IMR-90 (cell line): ENCODE data around the gene SLC66A1. TPM values are rescaled to one million over a fixed set of nuclear protein-coding genes. Genes with fewer than 3 reads are reported as not detected.

ENCODE experiments used
- ATAC-seq: fragments of 200-7000 bp; cut with Tn5 transposase; 2 replicates; pipeline ENCODE4 v1.9.1; 2020; ENCODE audit warnings: low read depth, mild to moderate bottlenecking, moderate library complexity
- BruUV-seq: library from RNA; stranded (reverse); fragments of 400-500 nt; replicated peaks from 2 replicates; lab custom pipeline; 2021; lab: Mats Ljungman, UMichigan
- CTCF ChIA-PET: fragments of 300-600 bp; formaldehyde crosslinking; extraction: SDS; loops from one replicate; lab custom pipeline; 2021; ENCODE audit warnings: antibody characterized with exemption; lab: Yijun Ruan, JAX
- POLR2A ChIA-PET: fragments of 300-600 bp; sonication (Branson Sonifier 250); formaldehyde crosslinking; loops from one replicate; lab custom pipeline; 2022; ENCODE audit warnings: antibody characterized with exemption; ENCODE audit not compliant: unreplicated experiment; lab: Charles Lee
- DNase-seq: peaks from one replicate; pipeline ENCODE4 v3.0.0; 2013
- H2AFZ ChIP-seq: replicated peaks from 2 replicates; pipeline ENCODE3; 2013; ENCODE audit warnings: low read length, mild to moderate bottlenecking; ENCODE audit not compliant: poor library complexity
- H2AK5ac ChIP-seq: 2 replicates; pipeline ENCODE4 v1.6.1; 2013; ENCODE audit warnings: low read depth, low read length, inconsistent platforms
- H2AK9ac ChIP-seq: replicated peaks from 2 replicates; pipeline ENCODE3; 2013; ENCODE audit warnings: mild to moderate bottlenecking, low read depth, low read length, moderate library complexity; ENCODE audit not compliant: poor library complexity
- H2BK120ac ChIP-seq: 2 replicates; pipeline ENCODE4 v1.6.1; 2013; ENCODE audit warnings: low read depth, low read length, inconsistent platforms
- H2BK15ac ChIP-seq: 3 replicates; pipeline ENCODE4 v1.6.1; 2013; ENCODE audit warnings: low read depth, low read length, inconsistent platforms
- H2BK20ac ChIP-seq: 2 replicates; pipeline ENCODE4 v1.6.1; 2013; ENCODE audit warnings: low read depth, mild to moderate bottlenecking, inconsistent platforms, low read length, moderate library complexity
- H2BK5ac ChIP-seq: 2 replicates; pipeline ENCODE4 v1.6.1; 2013; ENCODE audit warnings: mild to moderate bottlenecking, low read depth, low read length, inconsistent platforms; ENCODE audit not compliant: poor library complexity, severe bottlenecking
- H3K14ac ChIP-seq: replicated peaks from 2 replicates; pipeline ENCODE4 v1.6.1; 2013; ENCODE audit warnings: low read depth, low read length, inconsistent platforms
- H3K18ac ChIP-seq: 2 replicates; pipeline ENCODE4 v1.6.1; 2013; ENCODE audit warnings: low read depth, low read length, control low read depth
- H3K23ac ChIP-seq: 2 replicates; pipeline ENCODE4 v1.6.1; 2013; ENCODE audit warnings: low read depth, low read length, inconsistent platforms
- H3K27ac ChIP-seq: 2 replicates; pipeline ENCODE4 v1.5.1; 2013; ENCODE audit warnings: mild to moderate bottlenecking, control low read depth, low read length; ENCODE audit not compliant: insufficient read depth
- H3K27me3 ChIP-seq: 2 replicates; pipeline ENCODE4 v1.6.1; 2013; ENCODE audit warnings: low read length; ENCODE audit not compliant: control insufficient read depth, insufficient read depth
- H3K36me3 ChIP-seq: 2 replicates; pipeline ENCODE4 v1.6.1; 2013; ENCODE audit warnings: low read length, mixed read lengths; ENCODE audit not compliant: control insufficient read depth, insufficient read depth
- H3K4ac ChIP-seq: 2 replicates; pipeline ENCODE4 v1.6.1; 2013; ENCODE audit warnings: low read depth, low read length, inconsistent platforms
- H3K4me1 ChIP-seq: 2 replicates; pipeline ENCODE4 v1.6.1; 2013; ENCODE audit warnings: low read length, mixed read lengths; ENCODE audit not compliant: control insufficient read depth, insufficient read depth
- H3K4me2 ChIP-seq: 2 replicates; pipeline ENCODE4 v1.6.1; 2013; ENCODE audit warnings: low read depth, mild to moderate bottlenecking, control low read depth, low read length, moderate library complexity
- H3K4me3 ChIP-seq: 2 replicates; pipeline ENCODE4 v1.5.1; 2013; ENCODE audit warnings: low read depth, mild to moderate bottlenecking, control low read depth, low read length, moderate library complexity; ENCODE audit not compliant: insufficient read depth
- H3K56ac ChIP-seq: 2 replicates; pipeline ENCODE4 v1.6.1; 2013; ENCODE audit warnings: low read length, inconsistent platforms; ENCODE audit not compliant: insufficient read depth; ENCODE audit errors: extremely low read depth
- H3K79me1 ChIP-seq, 2 experiments: 2 replicates each; pipeline ENCODE4 v1.6.1; 2013; ENCODE audit warnings: low read length in 2 of 2, inconsistent platforms in 1 of 2, low read depth in 1 of 2
- H3K9ac ChIP-seq: 2 replicates; pipeline ENCODE4 v1.6.1; 2013; ENCODE audit warnings: low read depth, low read length, control low read depth
- H3K9me1 ChIP-seq: 2 replicates; pipeline ENCODE4 v1.6.1; 2013; ENCODE audit warnings: low read length, inconsistent platforms; ENCODE audit not compliant: insufficient read depth
- H3K9me3 ChIP-seq: 2 replicates; pipeline ENCODE4 v1.6.1; 2013; ENCODE audit warnings: low read length; ENCODE audit not compliant: control insufficient read depth, insufficient read depth
- H4K20me1 ChIP-seq: 2 replicates; pipeline ENCODE4 v1.6.1; 2013; ENCODE audit warnings: low read length, inconsistent platforms; ENCODE audit not compliant: insufficient read depth
- H4K5ac ChIP-seq: 2 replicates; pipeline ENCODE4 v1.6.1; 2013; ENCODE audit warnings: mild to moderate bottlenecking, low read depth, low read length, control low read depth
- H4K8ac ChIP-seq, 2 experiments: 2 replicates each; pipeline ENCODE4 v1.6.1; 2013; ENCODE audit warnings: low read depth in 2 of 2, low read length in 2 of 2, control low read depth in 1 of 2, inconsistent platforms in 1 of 2
- H4K91ac ChIP-seq: 2 replicates; pipeline ENCODE4 v1.6.1; 2013; ENCODE audit warnings: low read depth, low read length, inconsistent platforms; ENCODE audit not compliant: insufficient read depth
- BHLHE40 ChIP-seq: fragments of 150-350 bp; IDR thresholded peaks from 2 replicates; pipeline ENCODE4 v1.6.1; 2016; ENCODE audit warnings: mild to moderate bottlenecking, low read depth, low read length
- CEBPB ChIP-seq: IDR thresholded peaks from 2 replicates; pipeline ENCODE4 v1.6.1; 2012; ENCODE audit warnings: low read depth, low read length, improper control_type of control experiment
- CHD1 ChIP-seq: IDR thresholded peaks from 2 replicates; pipeline ENCODE4 v1.6.1; 2012; ENCODE audit warnings: low read depth, low read length, improper control_type of control experiment
- FOS ChIP-seq: fragments of 150-350 bp; IDR thresholded peaks from 2 replicates; pipeline ENCODE4 v1.6.1; 2016; ENCODE audit warnings: low read depth, low read length
- MAFK ChIP-seq: IDR thresholded peaks from 2 replicates; pipeline ENCODE4 v1.6.1; 2012; ENCODE audit warnings: low read depth, low read length, improper control_type of control experiment
- MAZ ChIP-seq: IDR thresholded peaks from 2 replicates; pipeline ENCODE4 v1.6.1; 2012; ENCODE audit warnings: low read depth, mild to moderate bottlenecking, low read length, improper control_type of control experiment, moderate library complexity, borderline replicate concordance
- NFE2L2 ChIP-seq: fragments of 150-350 bp; IDR thresholded peaks from 2 replicates; pipeline ENCODE4 v1.6.1; 2016; ENCODE audit warnings: low read depth, mild to moderate bottlenecking, low read length
- POLR2A ChIP-seq: IDR thresholded peaks from 2 replicates; pipeline ENCODE4 v1.6.1; 2012; ENCODE audit warnings: mild to moderate bottlenecking, low read depth, low read length
- RAD21 ChIP-seq: IDR thresholded peaks from 2 replicates; pipeline ENCODE4 v1.6.1; 2012; ENCODE audit warnings: low read length, improper control_type of control experiment
- RCOR1 ChIP-seq: IDR thresholded peaks from 2 replicates; pipeline ENCODE4 v1.6.1; 2012; ENCODE audit warnings: mild to moderate bottlenecking, low read length, improper control_type of control experiment; ENCODE audit not compliant: insufficient replicate concordance
- RFX5 ChIP-seq: IDR thresholded peaks from 2 replicates; pipeline ENCODE4 v1.8.0; 2012; ENCODE audit warnings: low read depth, mild to moderate bottlenecking, low read length, moderate library complexity
- SMC3 ChIP-seq: fragments of 150-350 bp; IDR thresholded peaks from 2 replicates; pipeline ENCODE4 v1.6.1; 2016; ENCODE audit warnings: low read depth, mild to moderate bottlenecking, antibody characterized with exemption, low read length, moderate library complexity
- WGBS, 2 experiments: methylation state at CpG; one replicate each; pipeline versions ENCODE4 v1.1.5 to v1.1.7; 2013; ENCODE audit warnings: missing lambda C conversion rate in 2 of 2; ENCODE audit not compliant: insufficient read length in 1 of 2; ENCODE audit errors: extremely low coverage in 2 of 2; 5-methylcytosine and 5-hydroxymethylcytosine counted together
- dilution Hi-C: fragments of 300-500 bp; cut with HindIII; formaldehyde crosslinking; loops from one replicate; pipeline ENCODE4 v1.14.3; 2018; ENCODE audit warnings: low sequenced_read_pairs; ENCODE audit not compliant: unreplicated experiment
- in situ Hi-C: fragments of 300-500 bp; cut with MboI; formaldehyde crosslinking; loops from 3 replicates; pipeline ENCODE4 v1.14.3; 2019; ENCODE audit warnings: low sequenced_read_pairs, inconsistent platforms, mixed read lengths
- intact Hi-C: fragments of 100-400 bp; cut with micrococcal nuclease; formaldehyde crosslinking; loops from 2 replicates; pipeline ENCODE4 v1.10.0; 2022
- polyA plus RNA-seq, 3 experiments: library from polyadenylated mRNA; depleted of rRNA; stranded (reverse); fragments of >200 nt; gene quantifications; 2 replicates each; pipeline ENCODE4 v1.2.3, GENCODE V29; 2012; ENCODE audit warnings: low replicate concordance in 1 of 3
- total RNA-seq: library from RNA; depleted of rRNA; stranded (reverse); fragments of >200 nt; gene quantifications from 2 replicates; pipeline ENCODE4 v1.2.3, GENCODE V29; 2012
- TF ChIP-seq, protein P1 (sequence below): fragments of 150-350 bp; IDR thresholded peaks from 2 replicates; pipeline ENCODE4 v1.6.1; 2017; ENCODE audit warnings: mild to moderate bottlenecking, antibody characterized with exemption, low read length, low read depth
- TF ChIP-seq, protein P2 (sequence below): conservative IDR thresholded peaks from 2 replicates; pipeline ENCODE4 v1.5.1; 2012; ENCODE audit warnings: mild to moderate bottlenecking, low read depth, low read length, improper control_type of control experiment
- TF ChIP-seq, protein P3 (sequence below): fragments of 150-350 bp; IDR thresholded peaks from 2 replicates; pipeline ENCODE4 v1.6.1; 2016; ENCODE audit warnings: low read depth, mild to moderate bottlenecking, low read length, moderate library complexity, borderline replicate concordance

Gene SLC66A1
- total and polyA plus RNA-seq, 2 of the 4 experiments (the other 2 are of a cell fraction): 6.8 to 18.9 TPM

DNA sequence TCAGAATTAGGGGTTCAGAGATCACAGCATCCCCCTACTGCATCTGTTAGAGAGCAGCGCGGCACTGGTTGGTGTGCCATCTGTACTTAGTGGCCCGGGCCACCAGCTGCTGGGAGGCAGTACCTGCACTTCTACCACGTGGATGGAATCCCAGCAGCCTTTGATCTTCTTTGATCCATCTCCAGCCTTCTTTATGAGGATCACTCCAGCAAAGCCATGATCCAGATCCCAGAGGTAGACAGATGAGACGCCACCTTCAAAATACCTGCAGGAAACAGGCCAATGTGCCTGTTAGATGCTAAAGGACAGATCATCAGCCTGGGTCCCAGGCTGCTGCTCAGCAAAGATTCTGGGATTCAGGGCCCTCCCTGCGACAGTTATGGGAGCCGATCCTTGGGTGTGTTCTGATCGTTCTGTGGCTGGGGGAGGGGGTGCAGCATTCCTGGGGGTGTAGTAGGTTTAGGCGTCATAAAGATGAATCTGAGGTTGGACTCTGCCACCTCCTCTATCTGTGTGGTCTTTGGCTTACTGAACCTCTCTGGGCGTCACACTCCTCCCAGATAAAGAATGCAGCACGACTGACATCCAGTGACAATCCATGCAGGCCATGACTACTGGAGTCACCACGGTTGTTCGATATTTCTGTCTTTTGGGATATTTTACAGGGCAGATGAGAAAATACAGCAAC is 45.3 kb downstream of the SLC66A1 start:
- no peak for DNase-seq
- Histone ChIP-seq H4K91ac (no peak overlapping the region), H3K79me1 (peaks cover 30 to 83% of the 10 kb centered on the region in 2 experiments), H3K36me3 (peaks cover 50% of the 10 kb centered on the region), H3K18ac (no peak overlapping the region), H3K23ac (no peak overlapping the region), H3K27me3 (no peaks in the 10 kb centered on the region), H4K5ac (no peak overlapping the region), H2BK120ac (no peak overlapping the region), H3K9me3 (no peaks in the 10 kb centered on the region), H3K4me3 (no peak overlapping the region), H3K9me1 (peaks cover 10% of the 10 kb centered on the region), H2BK15ac (no peak overlapping the region), H4K8ac (no peak overlapping the region), H3K4me2 (no peak overlapping the region), H3K4me1 (peaks cover 8% of the 10 kb centered on the region; the same call in 1 of the 2 replicates), H2BK20ac (no peak overlapping the region), H2AFZ (no peak overlapping the region), H4K20me1 (peaks cover 62% of the 10 kb centered on the region), H2AK5ac (no peak overlapping the region), H2AK9ac (no peak overlapping the region), H3K4ac (no peak overlapping the region), H3K9ac (no peak overlapping the region), H3K14ac (no peak overlapping the region), H3K56ac (no peak overlapping the region), H2BK5ac (no peak overlapping the region), H3K27ac (no peak overlapping the region)
- intact Hi-C loops (no loop called here), in situ Hi-C loops (no loop called here), dilution Hi-C loops (no loop called here)
- 93% methylated on average over 5 of the region's 13 CpGs; no CpG with 5 or more reads in 1 of the 2 experiments for WGBS, 2 experiments
- CTCF ChIA-PET: no interaction called here
- POLR2A ChIA-PET: no interaction called here
- no peak for TF ChIP-seq MAZ
- no peak for TF ChIP-seq RAD21
- TF ChIP-seq, protein P1, sequence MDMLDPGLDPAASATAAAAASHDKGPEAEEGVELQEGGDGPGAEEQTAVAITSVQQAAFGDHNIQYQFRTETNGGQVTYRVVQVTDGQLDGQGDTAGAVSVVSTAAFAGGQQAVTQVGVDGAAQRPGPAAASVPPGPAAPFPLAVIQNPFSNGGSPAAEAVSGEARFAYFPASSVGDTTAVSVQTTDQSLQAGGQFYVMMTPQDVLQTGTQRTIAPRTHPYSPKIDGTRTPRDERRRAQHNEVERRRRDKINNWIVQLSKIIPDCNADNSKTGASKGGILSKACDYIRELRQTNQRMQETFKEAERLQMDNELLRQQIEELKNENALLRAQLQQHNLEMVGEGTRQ: no peak
- TF ChIP-seq MAFK: no peak
- no peak for TF ChIP-seq POLR2A
- TF ChIP-seq NFE2L2: no peak
- no peak for TF ChIP-seq CHD1
- no peak for TF ChIP-seq CEBPB
- TF ChIP-seq RFX5: no peak
- no peak for TF ChIP-seq RCOR1
- no peak for TF ChIP-seq FOS
- TF ChIP-seq SMC3: no peak
- no peak for TF ChIP-seq BHLHE40
- TF ChIP-seq, protein P2, sequence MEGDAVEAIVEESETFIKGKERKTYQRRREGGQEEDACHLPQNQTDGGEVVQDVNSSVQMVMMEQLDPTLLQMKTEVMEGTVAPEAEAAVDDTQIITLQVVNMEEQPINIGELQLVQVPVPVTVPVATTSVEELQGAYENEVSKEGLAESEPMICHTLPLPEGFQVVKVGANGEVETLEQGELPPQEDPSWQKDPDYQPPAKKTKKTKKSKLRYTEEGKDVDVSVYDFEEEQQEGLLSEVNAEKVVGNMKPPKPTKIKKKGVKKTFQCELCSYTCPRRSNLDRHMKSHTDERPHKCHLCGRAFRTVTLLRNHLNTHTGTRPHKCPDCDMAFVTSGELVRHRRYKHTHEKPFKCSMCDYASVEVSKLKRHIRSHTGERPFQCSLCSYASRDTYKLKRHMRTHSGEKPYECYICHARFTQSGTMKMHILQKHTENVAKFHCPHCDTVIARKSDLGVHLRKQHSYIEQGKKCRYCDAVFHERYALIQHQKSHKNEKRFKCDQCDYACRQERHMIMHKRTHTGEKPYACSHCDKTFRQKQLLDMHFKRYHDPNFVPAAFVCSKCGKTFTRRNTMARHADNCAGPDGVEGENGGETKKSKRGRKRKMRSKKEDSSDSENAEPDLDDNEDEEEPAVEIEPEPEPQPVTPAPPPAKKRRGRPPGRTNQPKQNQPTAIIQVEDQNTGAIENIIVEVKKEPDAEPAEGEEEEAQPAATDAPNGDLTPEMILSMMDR: no peak
- TF ChIP-seq, protein P3, sequence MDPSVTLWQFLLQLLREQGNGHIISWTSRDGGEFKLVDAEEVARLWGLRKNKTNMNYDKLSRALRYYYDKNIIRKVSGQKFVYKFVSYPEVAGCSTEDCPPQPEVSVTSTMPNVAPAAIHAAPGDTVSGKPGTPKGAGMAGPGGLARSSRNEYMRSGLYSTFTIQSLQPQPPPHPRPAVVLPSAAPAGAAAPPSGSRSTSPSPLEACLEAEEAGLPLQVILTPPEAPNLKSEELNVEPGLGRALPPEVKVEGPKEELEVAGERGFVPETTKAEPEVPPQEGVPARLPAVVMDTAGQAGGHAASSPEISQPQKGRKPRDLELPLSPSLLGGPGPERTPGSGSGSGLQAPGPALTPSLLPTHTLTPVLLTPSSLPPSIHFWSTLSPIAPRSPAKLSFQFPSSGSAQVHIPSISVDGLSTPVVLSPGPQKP: no peak
- BruUV-seq: no TSS peak
- ATAC-seq: no peak
